Stimulated activated CD8-positive, alpha-beta memory T cell treated with anti-CD3 and anti-CD28 coated beads, Interleukin-15, amount 100 ng/mL, for 48 hours (primary cell): Measurements from ENCODE around the gene TFDP1.
A peak's percentile ranks its signal among the peaks of the same experiment; 100 is the strongest.

Experiments
- DNase-seq, 2 donors: peaks; one replicate each; pipeline ENCODE4 v3.0.0-alpha.2; 2020; ENCODE audit warnings: low read depth in 2 of 2

TFDP1 gene

GRCh38 chr13:113584205-113584869 is at the start of gene TFDP1:
Gene TFDP1, plus strand, starts transcription at chr13:113584753. Its CDS starts 1,085 bp downstream, at chr13:113585838.
- peak; percentile 78 to 83 for DNase-seq

GRCh38 chr13:113535381-113535781 is 49.2 kb upstream of the TFDP1 start:
- DNase-seq = no peak

- no peak for DNase-seq
These were observed 48.0 kb upstream of the TFDP1 start for GRCh38 chr13:113536461-113537110.

- no peak for DNase-seq
These were observed 47.3 kb upstream of the TFDP1 start for GRCh38 chr13:113537205-113537604.

- no peak for DNase-seq
These were observed 46.5 kb upstream of the TFDP1 start for GRCh38 chr13:113537909-113538688.

GRCh38 chr13:113538689-113539058 is 45.9 kb upstream of the TFDP1 start:
- DNase-seq = no peak

- no peak for DNase-seq
These were observed 45.4 kb upstream of the TFDP1 start for GRCh38 chr13:113539176-113539575.

- DNase-seq = no peak
These were observed 44.7 kb upstream of the TFDP1 start for GRCh38 chr13:113539822-113540221.

GRCh38 chr13:113540523-113540922 is 44.0 kb upstream of the TFDP1 start:
- no peak for DNase-seq

GRCh38 chr13:113542751-113543424 is 41.7 kb upstream of the TFDP1 start:
- no peak for DNase-seq

- no peak for DNase-seq
These were observed 40.3 kb upstream of the TFDP1 start for GRCh38 chr13:113544071-113544891.

GRCh38 chr13:113544896-113545295 is 39.7 kb upstream of the TFDP1 start:
- DNase-seq = no peak

- DNase-seq = no peak
These were observed 39.1 kb upstream of the TFDP1 start for GRCh38 chr13:113545455-113545930.

- no peak for DNase-seq
These were observed 38.5 kb upstream of the TFDP1 start for GRCh38 chr13:113545931-113546516.

GRCh38 chr13:113546571-113547237 is 37.8 kb upstream of the TFDP1 start:
- no peak for DNase-seq

GRCh38 chr13:113547238-113547971 is 37.1 kb upstream of the TFDP1 start:
- no peak for DNase-seq

GRCh38 chr13:113548171-113548641 is 36.3 kb upstream of the TFDP1 start:
- DNase-seq = no peak

- no peak for DNase-seq
These were observed 35.6 kb upstream of the TFDP1 start for GRCh38 chr13:113548778-113549621.
